Kidney (tissue), 14 donors: ENCODE measurements around the gene C17orf78. TPM values are rescaled to one million over a fixed set of nuclear protein-coding genes. Genes with fewer than 3 reads are reported as not detected.
"Not testable (repeated sequence)": the region's sequence is repeated elsewhere in the genome, so short reads cannot be mapped to it uniquely, and the experiment has no call there.

ENCODE experiments used
- DNase-seq, 5 donors: peaks; one replicate each; pipeline ENCODE4 v3.0.0-alpha.2; 2013 to 2020
- FAIRE-seq: peaks from 2 replicates; lab custom pipeline; 2012; peaks lifted over from hg19 to GRCh38; lab: Jason Lieb, UNC
- H3K27ac ChIP-seq, 2 donors: one replicate each; pipeline ENCODE4 v1.7.0; 2013; ENCODE audit warnings: low read depth in 2 of 2, low read length in 2 of 2, inconsistent platforms in 1 of 2
- H3K27me3 ChIP-seq: one replicate; pipeline ENCODE4 v1.7.1; 2013; ENCODE audit warnings: low read length, inconsistent platforms; ENCODE audit not compliant: control insufficient read depth, insufficient read depth
- H3K36me3 ChIP-seq, 3 donors: one replicate each; pipeline versions ENCODE4 v1.7.0 to v1.7.1; 2013; ENCODE audit warnings: low read length in 3 of 3, control low read depth in 1 of 3, inconsistent platforms in 1 of 3; ENCODE audit not compliant: insufficient read depth in 3 of 3, control insufficient read depth in 2 of 3
- H3K4me1 ChIP-seq, 3 donors: one replicate each; pipeline versions ENCODE4 v1.7.0 to v1.7.1; 2013; ENCODE audit warnings: low read length in 3 of 3, inconsistent platforms in 1 of 3, low read depth in 1 of 3; ENCODE audit not compliant: control insufficient read depth in 2 of 3, insufficient read depth in 2 of 3
- H3K4me3 ChIP-seq, 3 donors: one replicate each; pipeline versions ENCODE4 v1.7.0 to v1.8.1; 2013; ENCODE audit warnings: low read length in 3 of 3, control low read depth in 1 of 3, inconsistent platforms in 1 of 3
- H3K9ac ChIP-seq, 3 donors: one replicate each; pipeline versions ENCODE4 v1.7.0 to v1.7.1; 2013; ENCODE audit warnings: low read length in 3 of 3, control low read depth in 1 of 3, inconsistent platforms in 1 of 3
- H3K9me3 ChIP-seq, 3 donors: one replicate each; pipeline versions ENCODE4 v1.7.0 to v1.7.1; 2013; ENCODE audit warnings: low read length in 3 of 3, control low read depth in 1 of 3, inconsistent platforms in 1 of 3; ENCODE audit not compliant: control insufficient read depth in 2 of 3, insufficient read depth in 1 of 3
- CTCF ChIP-seq: IDR thresholded peaks from 3 replicates; pipeline ENCODE4 v1.5.1; 2012; ENCODE audit warnings: mild to moderate bottlenecking, moderate library complexity, borderline replicate concordance; ENCODE audit not compliant: insufficient read depth; ENCODE audit errors: extremely low read depth
- intact Hi-C: fragments of 100-400 bp; cut with DNase I; formaldehyde crosslinking; loops from one replicate; pipeline ENCODE4 v1.11.1; 2022
- polyA plus RNA-seq: library from polyadenylated mRNA; stranded (reverse); fragments of 350-450 nt; fragmentation: Illumina TruSeq; extraction: RNeasy Lipid Tissue Mini Kit (QIAGEN cat#74804); gene quantifications from one replicate; pipeline ENCODE4 v1.2.3, GENCODE V29; 2014; ENCODE audit warnings: low read depth, low replicate concordance; ENCODE audit not compliant: insufficient read depth
- total RNA-seq: library from RNA; stranded (reverse); fragmentation: NEBNext Ultra II Directional; extraction: Animal tissue kit (Norgen Biotek cat#: 25700); gene quantifications from one replicate; pipeline ENCODE4 v1.2.1, GENCODE V29; 2021
- donor health status: control.
- donor health status: control.
- donor health status: control.
- donor health status: control.
- donor health status: control.
- donor health status: DM: yes; HTN: yes; CAD: no.
- donor health status: Normal renal cell carcinoma (clear cell type).

The C17orf78 gene
- total and polyA plus RNA-seq, 2 donors from 2014 or later: not detected

- intact Hi-C loops, H3K27ac ChIP-seq, FAIRE-seq, DNase-seq, H3K9me3 ChIP-seq, H3K4me3 ChIP-seq, H3K9ac ChIP-seq, H3K27me3 ChIP-seq, H3K4me1 ChIP-seq, H3K36me3 ChIP-seq: not testable (repeated sequence)
Observed at GRCh38 chr17:37356796-37357569, 18.8 kb upstream of the C17orf78 start.

- Histone ChIP-seq H3K9me3 (no peaks in the 10 kb centered on the region), H3K27ac (peak overlapping the region; percentile 74 to 91), H3K9ac (peak overlapping the region; percentile 6 to 86 (median 18)), H3K4me3 (peak overlapping the region; percentile 52 to 80 (median 54)), H3K27me3 (no peaks in the 10 kb centered on the region), H3K36me3 (no peaks in the 10 kb centered on the region), H3K4me1 (peaks cover 0 to 8% (median 4%) of the 10 kb centered on the region in 3 donors)
- DNase-seq (peak in 4 of 5 donors; percentile 81 to 92 (median 86)), FAIRE-seq (no peak)
- intact Hi-C loops: no loop called here
- no peak for TF ChIP-seq CTCF
Observed at GRCh38 chr17:37358098-37358829, 17.5 kb upstream of the C17orf78 start.

- Histone ChIP-seq H3K4me3 (peak overlapping the region; percentile 67 to 80 (median 79)), H3K4me1 (peaks cover 0 to 8% (median 4%) of the 10 kb centered on the region in 3 donors), H3K9ac (peak overlapping the region; percentile 50 to 86 (median 82)), H3K27ac (peak overlapping the region; percentile 74 to 91), H3K9me3 (no peaks in the 10 kb centered on the region), H3K36me3 (no peaks in the 10 kb centered on the region), H3K27me3 (no peaks in the 10 kb centered on the region)
- no peak for TF ChIP-seq CTCF
- DNase-seq (peak; percentile 94 to 98 (median 96)), FAIRE-seq (no peak)
- intact Hi-C loops: no loop called here
Observed at GRCh38 chr17:37358830-37359681, 16.7 kb upstream of the C17orf78 start.
